Progenitor cell of endocrine pancreas (in vitro differentiated cells): ENCODE results near the gene PAX7. TPM values are rescaled to one million over a fixed set of nuclear protein-coding genes. Genes with fewer than 3 reads are reported as not detected.

ENCODE experiments used
- DNase-seq: peaks from one replicate; pipeline ENCODE4 v3.0.0; 2021; ENCODE audit warnings: low spot score; ENCODE audit not compliant: unreplicated experiment
- H3K27ac Mint-ChIP-seq: 2 replicates; pipeline ENCODE4 v1.8.0; 2021; ENCODE audit warnings: mild to moderate bottlenecking, moderate library complexity, mixed read lengths
- H3K27me3 Mint-ChIP-seq: 2 replicates; pipeline ENCODE4 v1.8.0; 2021; ENCODE audit warnings: mixed read lengths
- H3K36me3 Mint-ChIP-seq: 2 replicates; pipeline ENCODE4 v1.8.0; 2022; ENCODE audit warnings: mixed read lengths; ENCODE audit not compliant: insufficient read depth
- H3K4me1 Mint-ChIP-seq: 2 replicates; pipeline ENCODE4 v1.8.0; 2021; ENCODE audit warnings: low read depth, mixed read lengths
- H3K4me3 Mint-ChIP-seq: 2 replicates; pipeline ENCODE4 v1.8.0; 2021; ENCODE audit warnings: low read depth, mild to moderate bottlenecking, moderate library complexity, mixed read lengths
- H3K9me3 Mint-ChIP-seq: 2 replicates; pipeline ENCODE4 v1.8.0; 2021; ENCODE audit warnings: low read depth, mixed read lengths
- total RNA-seq: library from RNA; stranded (reverse); gene quantifications from 2 replicates; pipeline ENCODE4 v1.2.1, GENCODE V29; 2021
- TF ChIP-seq, protein P1 (sequence below): fragments of 200-600 bp; sonication (generic); IDR thresholded peaks from one replicate; pipeline ENCODE4 v1.5.0; 2021; ENCODE audit warnings: antibody characterized with exemption, mild to moderate bottlenecking; ENCODE audit not compliant: unreplicated experiment

Gene PAX7
- total RNA-seq, 1 donor from 2014 or later: not detected

- Mint-ChIP-seq H3K4me3 (no peak overlapping the region), H3K9me3 (no peaks in the 10 kb centered on the region), H3K27me3 (peaks cover 97% of the 10 kb centered on the region), H3K4me1 (peaks cover 17% of the 10 kb centered on the region), H3K27ac (no peak overlapping the region), H3K36me3 (no peaks in the 10 kb centered on the region)
- DNase-seq: no peak
- TF ChIP-seq, protein P1, sequence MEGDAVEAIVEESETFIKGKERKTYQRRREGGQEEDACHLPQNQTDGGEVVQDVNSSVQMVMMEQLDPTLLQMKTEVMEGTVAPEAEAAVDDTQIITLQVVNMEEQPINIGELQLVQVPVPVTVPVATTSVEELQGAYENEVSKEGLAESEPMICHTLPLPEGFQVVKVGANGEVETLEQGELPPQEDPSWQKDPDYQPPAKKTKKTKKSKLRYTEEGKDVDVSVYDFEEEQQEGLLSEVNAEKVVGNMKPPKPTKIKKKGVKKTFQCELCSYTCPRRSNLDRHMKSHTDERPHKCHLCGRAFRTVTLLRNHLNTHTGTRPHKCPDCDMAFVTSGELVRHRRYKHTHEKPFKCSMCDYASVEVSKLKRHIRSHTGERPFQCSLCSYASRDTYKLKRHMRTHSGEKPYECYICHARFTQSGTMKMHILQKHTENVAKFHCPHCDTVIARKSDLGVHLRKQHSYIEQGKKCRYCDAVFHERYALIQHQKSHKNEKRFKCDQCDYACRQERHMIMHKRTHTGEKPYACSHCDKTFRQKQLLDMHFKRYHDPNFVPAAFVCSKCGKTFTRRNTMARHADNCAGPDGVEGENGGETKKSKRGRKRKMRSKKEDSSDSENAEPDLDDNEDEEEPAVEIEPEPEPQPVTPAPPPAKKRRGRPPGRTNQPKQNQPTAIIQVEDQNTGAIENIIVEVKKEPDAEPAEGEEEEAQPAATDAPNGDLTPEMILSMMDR: no peak
Observed at GRCh38 chr1:18653916-18654315, 23.3 kb downstream of the PAX7 start.

- no peaks in the 10 kb centered on the region for H3K9me3 Mint-ChIP-seq
- H3K4me3 Mint-ChIP-seq: no peak overlapping the region
- peaks cover 17% of the 10 kb centered on the region for H3K4me1 Mint-ChIP-seq
- H3K36me3 Mint-ChIP-seq: no peaks in the 10 kb centered on the region
- TF ChIP-seq, protein P1: no peak
- H3K27me3 Mint-ChIP-seq: peaks cover 97% of the 10 kb centered on the region
- H3K27ac Mint-ChIP-seq: no peak overlapping the region
- no peak for DNase-seq
Observed at GRCh38 chr1:18654599-18654998, 24.0 kb downstream of the PAX7 start.

DNA sequence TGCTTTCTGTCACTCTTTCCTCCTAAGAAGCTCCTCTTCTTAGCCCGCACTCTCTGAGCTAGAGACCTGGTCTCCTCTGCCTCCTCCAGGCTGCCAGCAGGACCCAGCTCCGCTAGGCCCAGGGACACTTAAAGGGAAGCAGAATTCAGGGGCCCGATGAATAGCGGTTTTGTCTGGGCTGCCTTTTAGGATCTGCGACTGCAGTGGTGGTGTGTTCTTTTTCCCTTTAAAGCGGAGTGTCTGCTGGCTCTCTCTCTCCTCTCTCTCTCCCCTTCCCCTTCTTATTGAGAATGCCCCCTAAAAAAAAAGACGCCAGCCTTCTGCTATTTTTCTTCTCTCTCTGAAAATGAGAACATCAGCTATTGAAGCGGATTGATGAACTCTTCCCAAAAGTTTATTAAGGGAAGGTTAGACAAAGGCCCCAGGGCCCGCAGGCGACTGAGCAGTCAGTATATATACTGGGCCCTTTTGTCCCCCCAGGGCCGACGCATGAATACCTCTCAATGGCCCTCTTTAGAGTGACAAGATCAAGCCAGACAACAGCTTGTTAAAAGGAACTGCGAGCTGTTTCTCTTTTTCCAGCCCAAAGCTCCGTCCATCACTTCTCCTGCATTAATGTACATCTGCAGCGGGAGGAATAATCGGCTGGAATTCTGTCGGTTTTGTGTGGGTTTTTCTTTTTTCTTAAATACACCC lies 27.0 kb downstream of the PAX7 start:
- H3K4me1 Mint-ChIP-seq: peaks cover 19% of the 10 kb centered on the region
- H3K9me3 Mint-ChIP-seq: no peaks in the 10 kb centered on the region
- H3K36me3 Mint-ChIP-seq: no peaks in the 10 kb centered on the region
- DNase-seq: no peak
- H3K27ac Mint-ChIP-seq: no peak overlapping the region
- peaks cover 91% of the 10 kb centered on the region for H3K27me3 Mint-ChIP-seq
- no peak overlapping the region for H3K4me3 Mint-ChIP-seq
- TF ChIP-seq, protein P1: no peak

GRCh38 chr1:18658831-18659230 lies 28.2 kb downstream of the PAX7 start:
- TF ChIP-seq, protein P1: no peak
- no peak for DNase-seq
- H3K27ac Mint-ChIP-seq: no peak overlapping the region
- H3K36me3 Mint-ChIP-seq: no peaks in the 10 kb centered on the region
- no peak overlapping the region for H3K4me3 Mint-ChIP-seq
- peaks cover 11% of the 10 kb centered on the region for H3K4me1 Mint-ChIP-seq
- H3K9me3 Mint-ChIP-seq: no peaks in the 10 kb centered on the region
- peaks cover 90% of the 10 kb centered on the region for H3K27me3 Mint-ChIP-seq

DNA sequence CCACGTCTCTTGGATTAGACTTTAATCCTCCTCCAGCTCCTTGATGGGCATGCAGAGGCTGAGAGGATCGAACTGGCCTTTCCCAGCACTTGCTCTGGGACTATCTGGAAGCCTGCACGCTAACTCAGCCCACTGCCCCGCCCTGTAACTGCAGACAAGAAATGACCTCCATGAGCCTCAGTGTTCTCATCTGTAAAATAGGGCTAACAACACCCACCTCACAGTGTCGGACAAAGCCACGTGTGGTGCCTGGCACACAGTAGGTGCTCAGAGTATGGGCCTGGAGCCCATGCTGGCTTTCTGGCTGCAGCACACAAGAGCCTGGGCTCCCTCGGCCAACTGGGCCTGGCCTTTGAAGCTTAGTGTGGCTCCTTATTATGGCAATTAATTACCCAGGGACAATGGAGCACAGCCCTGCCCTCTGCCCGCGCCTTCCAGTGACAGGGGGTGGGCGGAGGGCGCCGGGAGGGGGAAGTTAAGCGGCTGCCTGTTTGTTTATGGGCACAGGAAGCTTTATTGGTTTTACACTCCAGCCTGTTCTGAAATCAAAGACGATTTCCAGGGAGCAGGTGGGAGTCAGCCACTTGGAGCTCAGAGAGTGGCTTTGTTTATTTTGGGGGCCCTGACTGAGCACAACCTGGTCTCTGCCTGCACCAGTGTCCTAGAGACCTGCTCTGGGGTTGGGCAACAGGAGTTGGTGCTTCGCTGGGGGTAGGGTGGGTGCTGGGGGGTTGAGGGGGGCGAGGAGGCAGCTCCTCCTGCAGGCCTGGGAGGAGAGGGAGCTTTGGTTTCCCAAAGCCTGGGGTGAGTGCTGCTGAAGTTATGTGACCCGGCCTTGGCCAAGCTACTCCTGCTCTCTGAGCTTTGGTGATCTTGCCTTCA lies 31.0 kb downstream of the PAX7 start:
- H3K4me3 Mint-ChIP-seq: no peak overlapping the region
- no peaks in the 10 kb centered on the region for H3K36me3 Mint-ChIP-seq
- no peak for DNase-seq
- H3K27me3 Mint-ChIP-seq: peaks cover 86% of the 10 kb centered on the region
- peaks cover 2% of the 10 kb centered on the region for H3K4me1 Mint-ChIP-seq
- H3K27ac Mint-ChIP-seq: no peak overlapping the region
- TF ChIP-seq, protein P1: no peak
- H3K9me3 Mint-ChIP-seq: no peaks in the 10 kb centered on the region
